Measurements from ENCODE around the gene OCIAD2. TPM values are rescaled to one million over a fixed set of nuclear protein-coding genes. Genes with fewer than 3 reads are reported as not detected.

Gene OCIAD2
- 1 to 10 TPM; 3.3 to 9.5 (median 7.9) TPM for total RNA-seq

GRCh38 chr4:48906206-48907173, at the start of gene OCIAD2:
OCIAD2 (minus strand) TSS chr4:48906774; CDS start chr4:48904549, 2,225 bp downstream.
- intact Hi-C loops (cut with DNase I), result loop anchor here (5.0 kb wide), 1 partner anchor 329 kb away; no protein-coding TSS in a partner anchor
- no peak within 1 kb of the TSS for H3K27ac ChIP-seq (replicated peaks in 1 of 4)
- DNase-seq (ENCODE audit: extremely low spot score), result no peak

GRCh38 chr4:48954314-48954713, 47.7 kb upstream of the OCIAD2 start:
- WGBS, result 76% methylated on average over 2 of the region's 2 CpGs
- Histone ChIP-seq H3K9me3 (peaks cover 0 to 3% (median 0%) of the 10 kb centered on the region in 4 donors), H3K36me3 (no peaks in the 10 kb centered on the region), H3K4me1 (no peaks in the 10 kb centered on the region), H3K4me3 (no peak overlapping the region), H3K27ac (replicated peaks in 1 of 4) (no peak overlapping the region), H3K27me3 (no peaks in the 10 kb centered on the region)
- no peak for DNase-seq (ENCODE audit: extremely low spot score)
- intact Hi-C loops (cut with DNase I), result no loop called here
- TF ChIP-seq EP300 (IDR thresholded peaks at IDR 0.05) (no peak), CTCF (IDR thresholded peaks at IDR 0.05) (no peak), POLR2AphosphoS5 (IDR thresholded peaks at IDR 0.05) (no peak), POLR2A (IDR thresholded peaks at IDR 0.05; ENCODE audit: low read depth) (no peak)

More at GRCh38 chr4:48906206-48907173, at the start of gene OCIAD2:
- Histone ChIP-seq H3K36me3 (peaks cover 0 to 9% (median 3%) of the 10 kb centered on the region in 4 donors), H3K4me3 (peak within 1 kb of the TSS; percentile 63 to 78 (median 71)), H3K4me1 (peaks cover 6 to 19% (median 14%) of the 10 kb centered on the region in 4 donors), H3K27me3 (no peaks in the 10 kb centered on the region), H3K9me3 (no peaks in the 10 kb centered on the region)
- peak in 2 of 3 experiments; percentile 10 to 23 for TF ChIP-seq CTCF (IDR thresholded peaks at IDR 0.05)
- no peak for TF ChIP-seq POLR2A (IDR thresholded peaks at IDR 0.05; ENCODE audit: low read depth)
- TF ChIP-seq EP300 (IDR thresholded peaks at IDR 0.05), result no peak
- peak in 1 of 2 donors; percentile 12 for TF ChIP-seq POLR2AphosphoS5 (IDR thresholded peaks at IDR 0.05)
- 11% methylated on average over 42 of the region's 65 CpGs for WGBS

GRCh38 chr4:48949518-48950219, 43.1 kb upstream of the OCIAD2 start:
- peak; percentile 60 for DNase-seq (ENCODE audit: extremely low spot score)
- intact Hi-C loops (cut with DNase I), result no loop called here
- no peak overlapping the region for H3K4me3 ChIP-seq
- H3K4me1 ChIP-seq, result no peaks in the 10 kb centered on the region
- H3K27me3 ChIP-seq, result no peaks in the 10 kb centered on the region
- no peak for TF ChIP-seq POLR2A (IDR thresholded peaks at IDR 0.05; ENCODE audit: low read depth)
- TF ChIP-seq CTCF (IDR thresholded peaks at IDR 0.05), result no peak
- no peak for TF ChIP-seq POLR2AphosphoS5 (IDR thresholded peaks at IDR 0.05)
- TF ChIP-seq EP300 (IDR thresholded peaks at IDR 0.05), result no peak
- H3K9me3 ChIP-seq, result peaks cover 0 to 3% (median 0%) of the 10 kb centered on the region in 4 donors
- 78% methylated on average over 4 of the region's 4 CpGs for WGBS
- no peaks in the 10 kb centered on the region for H3K36me3 ChIP-seq
- H3K27ac ChIP-seq (replicated peaks in 1 of 4), result no peak overlapping the region

- Histone ChIP-seq H3K9me3 (peaks cover 0 to 3% (median 0%) of the 10 kb centered on the region in 4 donors), H3K36me3 (no peaks in the 10 kb centered on the region), H3K27me3 (no peaks in the 10 kb centered on the region), H3K4me3 (no peak overlapping the region), H3K4me1 (no peaks in the 10 kb centered on the region), H3K27ac (replicated peaks in 1 of 4) (no peak overlapping the region)
- no peak for TF ChIP-seq POLR2A (IDR thresholded peaks at IDR 0.05; ENCODE audit: low read depth)
- intact Hi-C loops (cut with DNase I), result no loop called here
- no peak for DNase-seq (ENCODE audit: extremely low spot score)
Measured at GRCh38 chr4:48949086-48949485, 42.5 kb upstream of the OCIAD2 start.

- WGBS, result 85% methylated on average over 1 of the region's 1 CpG
- Histone ChIP-seq H3K4me3 (no peak overlapping the region), H3K4me1 (no peaks in the 10 kb centered on the region), H3K27me3 (no peaks in the 10 kb centered on the region), H3K36me3 (no peaks in the 10 kb centered on the region), H3K9me3 (peaks cover 0 to 3% (median 0%) of the 10 kb centered on the region in 4 donors), H3K27ac (replicated peaks in 1 of 4) (no peak overlapping the region)
- intact Hi-C loops (cut with DNase I), result no loop called here
- no peak for DNase-seq (ENCODE audit: extremely low spot score)
- no peak for TF ChIP-seq EP300 (IDR thresholded peaks at IDR 0.05)
- no peak for TF ChIP-seq POLR2A (IDR thresholded peaks at IDR 0.05; ENCODE audit: low read depth)
- no peak for TF ChIP-seq POLR2AphosphoS5 (IDR thresholded peaks at IDR 0.05)
- no peak for TF ChIP-seq CTCF (IDR thresholded peaks at IDR 0.05)
Measured at GRCh38 chr4:48947731-48948130, 41.2 kb upstream of the OCIAD2 start.
